Gastrocnemius medialis (tissue), 4 donors: ENCODE data around the gene TMEM171. TPM values are rescaled to one million over a fixed set of nuclear protein-coding genes. Genes with fewer than 3 reads are reported as not detected.

Experiments used
- ATAC-seq, 2 donors: fragments of 150-250 bp; one replicate each; pipeline ENCODE4 v1.9.1; 2016
- DNase-seq, 2 donors: peaks; one replicate each; pipeline ENCODE4 v3.0.0-alpha.2; 2019
- H3K27ac ChIP-seq, 4 donors: fragments of 200-600 bp; sonication (generic); 1 replicate in 1 of 4; 2 replicates in 3 of 4; pipeline ENCODE4 v1.5.1; 2016 to 2018; ENCODE audit warnings: mild to moderate bottlenecking in 2 of 4, moderate library complexity in 1 of 4
- H3K27me3 ChIP-seq, 3 donors: fragments of 200-600 bp; sonication (generic) in 2 of 3; 1 replicate in 1 of 3; 2 replicates in 2 of 3; pipeline versions ENCODE4 v1.5.1 to v1.6.0; 2016 to 2019; ENCODE audit warnings: mild to moderate bottlenecking in 1 of 3, moderate library complexity in 1 of 3
- H3K36me3 ChIP-seq, 2 donors: fragments of 200-600 bp; sonication (generic) in 1 of 2; one replicate each; pipeline ENCODE4 v1.5.1; 2017 to 2018
- H3K4me1 ChIP-seq, 2 donors: fragments of 200-600 bp; sonication (generic) in 1 of 2; one replicate each; pipeline ENCODE4 v1.5.1; 2016 to 2017; ENCODE audit warnings: mild to moderate bottlenecking in 2 of 2
- H3K4me3 ChIP-seq, 4 donors: fragments of 200-600 bp; sonication (generic) in 3 of 4; 1 replicate in 1 of 4; 2 replicates in 3 of 4; pipeline ENCODE4 v1.5.1; 2016 to 2019; ENCODE audit warnings: mild to moderate bottlenecking in 2 of 4
- H3K9me3 ChIP-seq, 3 donors: fragments of 200-600 bp; sonication (generic) in 2 of 3; 1 replicate in 1 of 3; 2 replicates in 2 of 3; pipeline ENCODE4 v1.5.1; 2016 to 2019
- CTCF ChIP-seq, 5 experiments: fragments of 450-650 bp in 3 of 5; fragments of 200-600 bp in 2 of 5; sonication (generic) in 2 of 5; IDR thresholded peaks in 4 of 5; conservative IDR thresholded peaks in 1 of 5; 1 replicate in 4 of 5; 2 replicates in 1 of 5; pipeline ENCODE4 v1.5.1; 2016 to 2019; ENCODE audit warnings: antibody characterized with exemption in 5 of 5, mild to moderate bottlenecking in 3 of 5, moderate library complexity in 3 of 5
- POLR2A ChIP-seq, 2 donors: fragments of 450-650 bp; IDR thresholded peaks; one replicate each; pipeline ENCODE4 v1.6.1; 2017; ENCODE audit warnings: antibody characterized with exemption in 2 of 2, mild to moderate bottlenecking in 2 of 2, moderate library complexity in 2 of 2
- in situ Hi-C, 4 donors: fragments of 200-750 bp; cut with MboI; loops; one replicate each; pipeline versions ENCODE4 v1.15.0 to v1.8.0; 2017; ENCODE audit warnings: low sequenced_read_pairs in 4 of 4
- intact Hi-C: fragments of 100-400 bp; cut with DNase I; formaldehyde crosslinking; loops from one replicate; pipeline ENCODE4 v1.15.1; 2023; ENCODE audit warnings: low total_unique reads
- total RNA-seq, 4 donors: library from RNA; depleted of rRNA; stranded (reverse); fragments of >200 nt; gene quantifications; one replicate each; pipeline versions ENCODE4 v1.1.0 to v1.2.3, GENCODE V29; 2016

TMEM171 gene
- total RNA-seq, 4 donors from 2014 or later = 0.27 to 0.97 TPM; not detected in 2

GRCh38 chr5:73150876-73151275, 30.5 kb downstream of the TMEM171 start:
- intact Hi-C loops = no loop called here
- no peaks in the 10 kb centered on the region for H3K4me1 ChIP-seq
- TF ChIP-seq CTCF (IDR thresholded peaks at IDR 0.05 in 4 of 5, conservative IDR thresholded peaks at IDR 0.05 in 1 of 5) = no peak
- no peak for TF ChIP-seq POLR2A (IDR thresholded peaks at IDR 0.05)
- H3K27ac ChIP-seq = no peak overlapping the region
- DNase-seq (no peak), ATAC-seq (no peak)
- no peak overlapping the region for H3K4me3 ChIP-seq
- no peaks in the 10 kb centered on the region for H3K36me3 ChIP-seq
- no peaks in the 10 kb centered on the region for H3K9me3 ChIP-seq
- no peaks in the 10 kb centered on the region for H3K27me3 ChIP-seq
- in situ Hi-C loops = no loop called here

- Histone ChIP-seq H3K4me1 (no peaks in the 10 kb centered on the region), H3K9me3 (no peaks in the 10 kb centered on the region), H3K4me3 (no peak overlapping the region), H3K36me3 (no peaks in the 10 kb centered on the region), H3K27me3 (no peaks in the 10 kb centered on the region), H3K27ac (no peak overlapping the region)
- in situ Hi-C loops = no loop called here
- ATAC-seq (no peak), DNase-seq (no peak)
- no peak for TF ChIP-seq POLR2A (IDR thresholded peaks at IDR 0.05)
- TF ChIP-seq CTCF (IDR thresholded peaks at IDR 0.05 in 4 of 5, conservative IDR thresholded peaks at IDR 0.05 in 1 of 5) = no peak
- intact Hi-C loops = no loop called here
These were observed 31.5 kb downstream of the TMEM171 start for GRCh38 chr5:73151766-73152410.

- Histone ChIP-seq H3K27me3 (no peaks in the 10 kb centered on the region), H3K4me1 (no peaks in the 10 kb centered on the region), H3K4me3 (no peak overlapping the region), H3K9me3 (no peaks in the 10 kb centered on the region), H3K36me3 (no peaks in the 10 kb centered on the region), H3K27ac (no peak overlapping the region)
- no peak for DNase-seq
- intact Hi-C loops = no loop called here
- in situ Hi-C loops = no loop called here
- no peak for ATAC-seq
- TF ChIP-seq CTCF (IDR thresholded peaks at IDR 0.05 in 4 of 5, conservative IDR thresholded peaks at IDR 0.05 in 1 of 5) (no peak), POLR2A (IDR thresholded peaks at IDR 0.05) (no peak)
These were observed 32.3 kb downstream of the TMEM171 start for GRCh38 chr5:73152411-73153388.

GRCh38 chr5:73153513-73153912, 33.1 kb downstream of the TMEM171 start:
- H3K4me3 ChIP-seq = no peak overlapping the region
- no peak for ATAC-seq
- no peaks in the 10 kb centered on the region for H3K27me3 ChIP-seq
- intact Hi-C loops = no loop called here
- in situ Hi-C loops = no loop called here
- no peak overlapping the region for H3K27ac ChIP-seq
- H3K9me3 ChIP-seq = no peaks in the 10 kb centered on the region
- DNase-seq = no peak
- no peak for TF ChIP-seq CTCF (IDR thresholded peaks at IDR 0.05 in 4 of 5, conservative IDR thresholded peaks at IDR 0.05 in 1 of 5)
- TF ChIP-seq POLR2A (IDR thresholded peaks at IDR 0.05) = no peak
- no peaks in the 10 kb centered on the region for H3K36me3 ChIP-seq
- H3K4me1 ChIP-seq = no peaks in the 10 kb centered on the region
